HepG2 (cell line): Measurements from ENCODE around the gene PNRC1. TPM values are rescaled to one million over a fixed set of nuclear protein-coding genes. Genes with fewer than 3 reads are reported as not detected.

Experiments used
- ASH2L ChIP-seq: fragments of 300-600, 200-600 bp; sonication (generic); IDR thresholded peaks from 2 replicates; pipeline ENCODE4 v1.7.0; 2017; ENCODE audit warnings: low read depth, mild to moderate bottlenecking, moderate library complexity, mixed read lengths, low read length; ENCODE audit not compliant: insufficient read length
- ESRRA ChIP-seq: sonication (generic); formaldehyde crosslinking; IDR thresholded peaks from 2 replicates; pipeline ENCODE4 v1.5.1; 2020; ENCODE audit warnings: mild to moderate bottlenecking, low read depth, missing genetic modification reagents
- FOXO1 ChIP-seq: sonication (generic); formaldehyde crosslinking; IDR thresholded peaks from 2 replicates; pipeline ENCODE4 v1.4.0; 2020; ENCODE audit warnings: missing genetic modification reagents
- HNF4G ChIP-seq, 2 experiments: sonication (generic) in 1 of 2; formaldehyde crosslinking in 1 of 2; IDR thresholded peaks; 2 replicates each; pipeline versions ENCODE4 v1.4.0 to v1.6.1; 2011 to 2020; ENCODE audit warnings: borderline replicate concordance in 2 of 2, low read depth in 2 of 2, mild to moderate bottlenecking in 2 of 2, low read length in 1 of 2, missing genetic modification reagents in 1 of 2, moderate library complexity in 1 of 2
- HNRNPH1 ChIP-seq: fragments of 200-400 bp; formaldehyde crosslinking; optimal IDR thresholded peaks from 2 replicates; pipeline ENCODE3; 2017; ENCODE audit warnings: mild to moderate bottlenecking, low read depth, low read length
- MEIS1 ChIP-seq: sonication (generic); formaldehyde crosslinking; IDR thresholded peaks from 2 replicates; pipeline ENCODE4 v1.9.0; 2021; ENCODE audit warnings: mild to moderate bottlenecking, missing genetic modification reagents, moderate library complexity, borderline replicate concordance
- MLLT10 ChIP-seq: sonication (generic); formaldehyde crosslinking; IDR thresholded peaks from 2 replicates; pipeline ENCODE4 v1.4.0; 2020; ENCODE audit warnings: missing genetic modification reagents
- PHF5A ChIP-seq: IDR thresholded peaks from one replicate; pipeline ENCODE4 v1.6.1; 2018; ENCODE audit warnings: low read depth, missing genetic modification reagents; ENCODE audit not compliant: unreplicated experiment
- POLR2AphosphoS5 ChIP-seq: IDR thresholded peaks from 2 replicates; pipeline ENCODE4 v1.6.1; 2012; ENCODE audit warnings: low read depth, low read length
- PRMT3 ChIP-seq: sonication (generic); formaldehyde crosslinking; IDR thresholded peaks from 2 replicates; pipeline ENCODE4 v1.8.1; 2022; ENCODE audit warnings: low read depth, mild to moderate bottlenecking, moderate library complexity, missing genetic modification reagents, borderline replicate concordance
- SP5 ChIP-seq: IDR thresholded peaks from 2 replicates; pipeline ENCODE4 v1.6.1; 2016; ENCODE audit warnings: low read depth, borderline replicate concordance
- SRSF1 ChIP-seq: fragments of 200-400 bp; formaldehyde crosslinking; optimal IDR thresholded peaks from 2 replicates; pipeline ENCODE3; 2017; ENCODE audit warnings: mild to moderate bottlenecking, low read depth, low read length, moderate library complexity
- TSC22D2 ChIP-seq: sonication (generic); formaldehyde crosslinking; IDR thresholded peaks from 2 replicates; pipeline ENCODE4 v1.5.1; 2020; ENCODE audit warnings: missing genetic modification reagents, mild to moderate bottlenecking, borderline replicate concordance
- ZIK1 ChIP-seq: sonication (generic); formaldehyde crosslinking; IDR thresholded peaks from 2 replicates; pipeline ENCODE4 v1.5.0; 2020; ENCODE audit warnings: mild to moderate bottlenecking, low read depth, missing genetic modification reagents, borderline replicate concordance
- ZNF234 ChIP-seq: sonication (generic); formaldehyde crosslinking; conservative IDR thresholded peaks from 2 replicates; pipeline ENCODE4 v1.5.1; 2020; ENCODE audit warnings: mild to moderate bottlenecking, missing genetic modification reagents
- ZNF33B ChIP-seq: sonication (generic); formaldehyde crosslinking; IDR thresholded peaks from 2 replicates; pipeline ENCODE4 v1.5.1; 2020; ENCODE audit warnings: mild to moderate bottlenecking, missing genetic modification reagents
- polyA plus RNA-seq, 8 experiments: library from polyadenylated mRNA; depleted of rRNA in 3 of 8; stranded (reverse) in 7 of 8; unstranded in 1 of 8; fragments of >200 nt; fragmentation: Illumina TruSeq in 4 of 8; extraction: Trizol in 4 of 8; gene quantifications; 2 replicates each; pipeline versions ENCODE4 v1.2.1 to v1.2.3, GENCODE V29; 2011 to 2016; ENCODE audit warnings: low read depth in 4 of 8, missing spikeins in 1 of 8, mixed read lengths in 1 of 8; ENCODE audit not compliant: insufficient read depth in 1 of 8
- total RNA-seq, 5 experiments: library from RNA; depleted of rRNA; stranded (reverse); fragments of >200 nt; fragmentation: Illumina TruSeq; extraction: Trizol; gene quantifications; 2 replicates each; pipeline ENCODE4 v1.2.3, GENCODE V29; 2016; ENCODE audit warnings: low read depth in 1 of 5
- TF ChIP-seq, protein P1 (sequence below): sonication (generic); formaldehyde crosslinking; IDR thresholded peaks from 2 replicates; pipeline ENCODE4 v1.4.0; 2020; ENCODE audit warnings: missing genetic modification reagents
- TF ChIP-seq, protein P2 (sequence below): sonication (generic); formaldehyde crosslinking; IDR thresholded peaks from 2 replicates; pipeline ENCODE4 v1.8.0; 2022; ENCODE audit warnings: mild to moderate bottlenecking, missing genetic modification reagents, moderate library complexity
- TF ChIP-seq, protein P3 (sequence below): sonication (generic); formaldehyde crosslinking; IDR thresholded peaks from 2 replicates; pipeline ENCODE4 v1.8.0; 2022; ENCODE audit warnings: mild to moderate bottlenecking, missing genetic modification reagents; ENCODE audit not compliant: insufficient replicate concordance
- TF ChIP-seq, protein P4 (sequence below), 2 experiments: IDR thresholded peaks; 2 replicates each; pipeline ENCODE4 v1.6.1; 2011 to 2012; ENCODE audit warnings: low read length in 2 of 2, borderline replicate concordance in 1 of 2, low read depth in 1 of 2, mild to moderate bottlenecking in 1 of 2, moderate library complexity in 1 of 2

The PNRC1 gene
- total and polyA plus RNA-seq, 2 of the 13 experiments (the other 11 are each of a cell fraction or from before 2014, with no cell fraction given): 17.6 to 36.0 TPM

DNA sequence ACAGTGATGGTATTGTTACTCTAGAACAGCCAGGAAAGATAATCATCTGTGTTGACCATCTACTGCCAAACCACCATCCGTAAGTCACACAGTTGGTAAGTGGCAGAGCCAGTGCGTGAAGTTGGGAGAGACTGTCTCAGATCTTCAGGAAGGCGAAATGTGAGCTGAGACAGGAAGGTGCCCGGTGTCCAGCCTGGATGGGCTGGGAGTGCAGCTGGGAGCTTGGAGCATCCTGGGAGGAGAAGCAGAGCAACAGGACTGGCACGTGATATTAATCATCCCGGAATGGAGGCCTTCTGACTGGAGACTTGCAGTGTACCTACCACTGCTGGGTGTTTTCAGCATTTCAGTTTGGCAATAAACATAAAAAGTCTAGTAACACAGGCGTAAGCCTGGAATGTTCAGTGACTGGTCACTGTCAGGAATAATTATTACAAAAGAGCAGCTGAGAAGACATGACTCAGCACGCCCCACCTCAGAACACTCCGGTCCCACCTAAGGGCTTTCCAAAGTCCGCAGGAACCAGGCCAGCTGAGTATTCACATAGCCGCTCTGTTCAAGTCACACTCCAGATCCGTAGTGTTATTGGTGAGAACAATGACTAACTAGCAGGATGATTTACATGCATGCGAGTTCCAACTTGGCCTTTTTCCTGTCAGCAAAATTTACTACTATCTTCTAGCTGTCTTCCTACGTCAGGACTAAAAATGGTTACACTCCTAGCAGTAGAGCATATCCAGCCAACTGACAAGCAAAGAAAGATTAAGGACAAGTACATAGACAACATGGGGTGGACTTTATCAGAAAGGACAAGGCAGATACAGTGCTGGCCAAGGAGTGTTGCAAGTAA is 45.1 kb upstream of the PNRC1 start (continued):
- no peak for TF ChIP-seq FOXO1 (CRISPR knock-in tag)
- TF ChIP-seq PRMT3: 0 out of 2 replicates have a peak, but pooled peaks have one; percentile 13
- no peak for TF ChIP-seq PHF5A (CRISPR knock-in tag)
- TF ChIP-seq, protein P1, sequence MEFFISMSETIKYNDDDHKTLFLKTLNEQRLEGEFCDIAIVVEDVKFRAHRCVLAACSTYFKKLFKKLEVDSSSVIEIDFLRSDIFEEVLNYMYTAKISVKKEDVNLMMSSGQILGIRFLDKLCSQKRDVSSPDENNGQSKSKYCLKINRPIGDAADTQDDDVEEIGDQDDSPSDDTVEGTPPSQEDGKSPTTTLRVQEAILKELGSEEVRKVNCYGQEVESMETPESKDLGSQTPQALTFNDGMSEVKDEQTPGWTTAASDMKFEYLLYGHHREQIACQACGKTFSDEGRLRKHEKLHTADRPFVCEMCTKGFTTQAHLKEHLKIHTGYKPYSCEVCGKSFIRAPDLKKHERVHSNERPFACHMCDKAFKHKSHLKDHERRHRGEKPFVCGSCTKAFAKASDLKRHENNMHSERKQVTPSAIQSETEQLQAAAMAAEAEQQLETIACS (CRISPR knock-in tag): no peak
- TF ChIP-seq MEIS1 (CRISPR knock-in tag): no peak
- TF ChIP-seq TSC22D2 (CRISPR knock-in tag): 0 out of 2 replicates have a peak, but pooled peaks have one; percentile 9
- no peak for TF ChIP-seq POLR2AphosphoS5
- TF ChIP-seq MLLT10 (CRISPR knock-in tag): no peak
- TF ChIP-seq ZNF33B (CRISPR knock-in tag): no peak
- TF ChIP-seq HNF4G (IDR thresholded peaks at IDR 0.05; ENCODE audit: borderline replicate concordance, low read depth, low read length): peak; percentile 53; the same call in 1 of the 2 replicates
- no peak for TF ChIP-seq HNF4G (CRISPR knock-in tag; IDR thresholded peaks at IDR 0.05; ENCODE audit: borderline replicate concordance, low read depth)
- no peak for TF ChIP-seq HNRNPH1
- no peak for TF ChIP-seq SRSF1
- TF ChIP-seq ESRRA (CRISPR knock-in tag): no peak
- TF ChIP-seq ZIK1 (CRISPR knock-in tag): no peak
- TF ChIP-seq, protein P2, sequence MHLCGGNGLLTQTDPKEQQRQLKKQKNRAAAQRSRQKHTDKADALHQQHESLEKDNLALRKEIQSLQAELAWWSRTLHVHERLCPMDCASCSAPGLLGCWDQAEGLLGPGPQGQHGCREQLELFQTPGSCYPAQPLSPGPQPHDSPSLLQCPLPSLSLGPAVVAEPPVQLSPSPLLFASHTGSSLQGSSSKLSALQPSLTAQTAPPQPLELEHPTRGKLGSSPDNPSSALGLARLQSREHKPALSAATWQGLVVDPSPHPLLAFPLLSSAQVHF (CRISPR knock-in tag): no peak
- TF ChIP-seq, protein P3, sequence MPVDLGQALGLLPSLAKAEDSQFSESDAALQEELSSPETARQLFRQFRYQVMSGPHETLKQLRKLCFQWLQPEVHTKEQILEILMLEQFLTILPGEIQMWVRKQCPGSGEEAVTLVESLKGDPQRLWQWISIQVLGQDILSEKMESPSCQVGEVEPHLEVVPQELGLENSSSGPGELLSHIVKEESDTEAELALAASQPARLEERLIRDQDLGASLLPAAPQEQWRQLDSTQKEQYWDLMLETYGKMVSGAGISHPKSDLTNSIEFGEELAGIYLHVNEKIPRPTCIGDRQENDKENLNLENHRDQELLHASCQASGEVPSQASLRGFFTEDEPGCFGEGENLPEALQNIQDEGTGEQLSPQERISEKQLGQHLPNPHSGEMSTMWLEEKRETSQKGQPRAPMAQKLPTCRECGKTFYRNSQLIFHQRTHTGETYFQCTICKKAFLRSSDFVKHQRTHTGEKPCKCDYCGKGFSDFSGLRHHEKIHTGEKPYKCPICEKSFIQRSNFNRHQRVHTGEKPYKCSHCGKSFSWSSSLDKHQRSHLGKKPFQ (CRISPR knock-in tag): no peak
- TF ChIP-seq SP5 (CRISPR knock-in tag): no peak
- TF ChIP-seq ASH2L: peak; percentile 50
- TF ChIP-seq ZNF234 (CRISPR knock-in tag): no peak
- TF ChIP-seq, protein P4, sequence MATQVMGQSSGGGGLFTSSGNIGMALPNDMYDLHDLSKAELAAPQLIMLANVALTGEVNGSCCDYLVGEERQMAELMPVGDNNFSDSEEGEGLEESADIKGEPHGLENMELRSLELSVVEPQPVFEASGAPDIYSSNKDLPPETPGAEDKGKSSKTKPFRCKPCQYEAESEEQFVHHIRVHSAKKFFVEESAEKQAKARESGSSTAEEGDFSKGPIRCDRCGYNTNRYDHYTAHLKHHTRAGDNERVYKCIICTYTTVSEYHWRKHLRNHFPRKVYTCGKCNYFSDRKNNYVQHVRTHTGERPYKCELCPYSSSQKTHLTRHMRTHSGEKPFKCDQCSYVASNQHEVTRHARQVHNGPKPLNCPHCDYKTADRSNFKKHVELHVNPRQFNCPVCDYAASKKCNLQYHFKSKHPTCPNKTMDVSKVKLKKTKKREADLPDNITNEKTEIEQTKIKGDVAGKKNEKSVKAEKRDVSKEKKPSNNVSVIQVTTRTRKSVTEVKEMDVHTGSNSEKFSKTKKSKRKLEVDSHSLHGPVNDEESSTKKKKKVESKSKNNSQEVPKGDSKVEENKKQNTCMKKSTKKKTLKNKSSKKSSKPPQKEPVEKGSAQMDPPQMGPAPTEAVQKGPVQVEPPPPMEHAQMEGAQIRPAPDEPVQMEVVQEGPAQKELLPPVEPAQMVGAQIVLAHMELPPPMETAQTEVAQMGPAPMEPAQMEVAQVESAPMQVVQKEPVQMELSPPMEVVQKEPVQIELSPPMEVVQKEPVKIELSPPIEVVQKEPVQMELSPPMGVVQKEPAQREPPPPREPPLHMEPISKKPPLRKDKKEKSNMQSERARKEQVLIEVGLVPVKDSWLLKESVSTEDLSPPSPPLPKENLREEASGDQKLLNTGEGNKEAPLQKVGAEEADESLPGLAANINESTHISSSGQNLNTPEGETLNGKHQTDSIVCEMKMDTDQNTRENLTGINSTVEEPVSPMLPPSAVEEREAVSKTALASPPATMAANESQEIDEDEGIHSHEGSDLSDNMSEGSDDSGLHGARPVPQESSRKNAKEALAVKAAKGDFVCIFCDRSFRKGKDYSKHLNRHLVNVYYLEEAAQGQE (IDR thresholded peaks at IDR 0.05; ENCODE audit: borderline replicate concordance in 1 of 2, low read depth in 1 of 2, low read length in 2 of 2): no peak
